WTC11 (cell line): ENCODE results near the gene RTL3. TPM values are rescaled to one million over a fixed set of nuclear protein-coding genes. Genes with fewer than 3 reads are reported as not detected.

Experiments used
- ATAC-seq: fragments of 200-7000 bp; cut with Tn5 transposase; 2 replicates; pipeline ENCODE4 v1.10.0; 2021; ENCODE audit warnings: mild to moderate bottlenecking, moderate library complexity
- CTCF ChIA-PET: fragments of 300-600 bp; sonication (Branson Sonifier 250); formaldehyde crosslinking; loops from one replicate; lab custom pipeline; 2021; ENCODE audit warnings: antibody characterized with exemption; lab: Charles Lee
- POLR2A ChIA-PET: fragments of 350-600 bp; sonication (Branson Sonifier 250); formaldehyde crosslinking; loops from one replicate; lab custom pipeline; 2021; ENCODE audit warnings: antibody characterized with exemption; lab: Charles Lee
- DNase-seq: peaks from one replicate; pipeline ENCODE4 v3.0.0; 2021; ENCODE audit warnings: low spot score
- H3K27ac Mint-ChIP-seq: 2 replicates; pipeline ENCODE4 v1.8.0; 2021; ENCODE audit warnings: mixed read lengths
- H3K27me3 Mint-ChIP-seq: 2 replicates; pipeline ENCODE4 v1.8.0; 2021; ENCODE audit warnings: low read depth, mild to moderate bottlenecking, moderate library complexity, mixed read lengths
- H3K36me3 Mint-ChIP-seq: 2 replicates; pipeline ENCODE4 v1.8.0; 2021; ENCODE audit warnings: mixed read lengths
- H3K4me1 Mint-ChIP-seq: 2 replicates; pipeline ENCODE4 v1.8.0; 2022; ENCODE audit warnings: mixed read lengths
- H3K4me3 Mint-ChIP-seq: 2 replicates; pipeline ENCODE4 v1.8.0; 2021; ENCODE audit warnings: mild to moderate bottlenecking, moderate library complexity, mixed read lengths
- H3K9me3 Mint-ChIP-seq: 2 replicates; pipeline ENCODE4 v1.8.0; 2021; ENCODE audit warnings: mixed read lengths
- CDX4 ChIP-seq: fragments of 250-450 bp; sonication (Bioruptor Pico); IDR thresholded peaks from 2 replicates; pipeline ENCODE4 v1.9.0; 2021; ENCODE audit warnings: moderate library complexity, mild to moderate bottlenecking, inconsistent platforms, borderline replicate concordance
- CTCF ChIP-seq: fragments of 200-600 bp; IDR thresholded peaks from 2 replicates; pipeline ENCODE4 v1.8.0; 2022; ENCODE audit warnings: antibody characterized with exemption
- E2F4 ChIP-seq: sonication (generic); formaldehyde crosslinking; IDR thresholded peaks from 2 replicates; pipeline ENCODE4 v1.8.1; 2022; ENCODE audit warnings: low read depth, mild to moderate bottlenecking, moderate library complexity, missing genetic modification reagents, borderline replicate concordance
- GRHL2 ChIP-seq: fragments of 250-450 bp; sonication (Bioruptor Pico); IDR thresholded peaks from 2 replicates; pipeline ENCODE4 v1.8.0; 2022; ENCODE audit warnings: mild to moderate bottlenecking, moderate library complexity; ENCODE audit not compliant: insufficient replicate concordance, severe bottlenecking
- NFATC4 ChIP-seq: fragments of 250-450 bp; sonication (Bioruptor Pico); IDR thresholded peaks from 2 replicates; pipeline ENCODE4 v1.9.0; 2021; ENCODE audit warnings: mild to moderate bottlenecking
- NR2C2 ChIP-seq: sonication (generic); formaldehyde crosslinking; IDR thresholded peaks from 2 replicates; pipeline ENCODE4 v1.8.0; 2022; ENCODE audit warnings: mild to moderate bottlenecking, missing genetic modification reagents
- SOX15 ChIP-seq: fragments of 250-450 bp; sonication (Bioruptor Pico); IDR thresholded peaks from 2 replicates; pipeline ENCODE4 v1.9.0; 2021; ENCODE audit warnings: mild to moderate bottlenecking
- STAT6 ChIP-seq: sonication (generic); formaldehyde crosslinking; conservative IDR thresholded peaks from 2 replicates; pipeline ENCODE4 v1.8.1; 2023; ENCODE audit warnings: mild to moderate bottlenecking, low read depth, missing genetic modification reagents, moderate library complexity
- TCF7 ChIP-seq: sonication (generic); formaldehyde crosslinking; IDR thresholded peaks from 2 replicates; pipeline ENCODE4 v1.8.0; 2022; ENCODE audit warnings: mild to moderate bottlenecking, low read depth, missing genetic modification reagents, moderate library complexity
- ZBTB21 ChIP-seq: sonication (generic); formaldehyde crosslinking; IDR thresholded peaks from 2 replicates; pipeline ENCODE4 v1.8.1; 2023; ENCODE audit warnings: mild to moderate bottlenecking, missing genetic modification reagents, borderline replicate concordance
- ZBTB43 ChIP-seq: sonication (generic); formaldehyde crosslinking; IDR thresholded peaks from 2 replicates; pipeline ENCODE4 v1.8.1; 2023; ENCODE audit warnings: mild to moderate bottlenecking, missing genetic modification reagents
- ZNF219 ChIP-seq: sonication (generic); formaldehyde crosslinking; IDR thresholded peaks from 2 replicates; pipeline ENCODE4 v1.8.0; 2023; ENCODE audit warnings: missing genetic modification reagents, mild to moderate bottlenecking, borderline replicate concordance
- ZNF232 ChIP-seq: sonication (generic); formaldehyde crosslinking; IDR thresholded peaks from 2 replicates; pipeline ENCODE4 v1.8.0; 2022; ENCODE audit warnings: mild to moderate bottlenecking, missing genetic modification reagents
- ZNF425 ChIP-seq: fragments of 250-450 bp; sonication (Bioruptor Pico); conservative IDR thresholded peaks from 2 replicates; pipeline ENCODE4 v1.9.0; 2021; ENCODE audit warnings: mild to moderate bottlenecking
- total RNA-seq: library from RNA; stranded (reverse); gene quantifications from 3 replicates; pipeline ENCODE4 v1.2.3, GENCODE V29; 2021

The RTL3 gene
- total RNA-seq, 1 experiment from 2014 or later: not detected

- Mint-ChIP-seq H3K4me3 (no peak overlapping the region), H3K27ac (no peak overlapping the region)
- CTCF ChIA-PET: no interaction called here
Measured at GRCh38 chrX:78706071-78706470, 46.9 kb upstream of the RTL3 start.

More at GRCh38 chrX:78706071-78706470, 46.9 kb upstream of the RTL3 start:
- no peaks in the 10 kb centered on the region for H3K27me3 Mint-ChIP-seq
- POLR2A ChIA-PET: no interaction called here
- DNase-seq: no peak
- TF ChIP-seq TCF7 (no peak), NFATC4 (no peak), ZNF425 (CRISPR knock-in tag) (no peak), NR2C2 (CRISPR knock-in tag) (no peak), SOX15 (CRISPR knock-in tag) (no peak), CTCF (no peak), E2F4 (CRISPR knock-in tag) (no peak), ZBTB21 (no peak), CDX4 (CRISPR knock-in tag) (no peak), ZNF219 (CRISPR knock-in tag) (no peak), STAT6 (CRISPR knock-in tag) (no peak), ZNF232 (CRISPR knock-in tag) (no peak), ZBTB43 (CRISPR knock-in tag) (no peak), GRHL2 (CRISPR knock-in tag) (no peak)
- TF ChIP-seq, all 79 proteins: peak for 0
- ATAC-seq: no peak
- Mint-ChIP-seq H3K4me1 (no peaks in the 10 kb centered on the region), H3K36me3 (no peaks in the 10 kb centered on the region), H3K9me3 (no peaks in the 10 kb centered on the region)
